Measurements from ENCODE around the gene NPIPB5.
"Not testable (repeated sequence)": the region's sequence is repeated elsewhere in the genome, so short reads cannot be mapped to it uniquely, and the experiment has no call there.

The NPIPB5 gene

DNA sequence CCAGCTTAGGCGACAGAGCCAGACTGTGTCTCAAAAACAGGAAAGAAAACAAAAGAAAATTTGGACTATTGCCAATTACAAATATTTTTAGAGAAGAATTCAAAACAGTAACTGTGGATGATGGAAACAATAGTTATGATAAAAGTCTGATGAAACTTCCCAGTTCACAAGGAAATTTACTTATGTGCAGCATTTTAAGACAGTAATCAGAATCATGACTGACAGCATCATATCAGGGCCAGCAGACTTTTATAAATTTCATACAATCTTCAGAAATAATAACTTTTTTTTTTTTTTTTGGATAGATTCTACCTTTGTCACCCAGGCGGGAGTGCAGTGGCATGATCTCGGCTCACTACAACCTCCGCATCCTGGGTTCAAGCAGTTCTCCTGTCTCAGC lies at the start of gene NPIPB5:
TSS of gene NPIPB5 (plus strand) at position 301 of the 400 bp plus-strand sequence. CDS start 2,911 bp downstream, outside the sequence.
- not testable (repeated sequence) for H3K4me3 ChIP-seq

DNA sequence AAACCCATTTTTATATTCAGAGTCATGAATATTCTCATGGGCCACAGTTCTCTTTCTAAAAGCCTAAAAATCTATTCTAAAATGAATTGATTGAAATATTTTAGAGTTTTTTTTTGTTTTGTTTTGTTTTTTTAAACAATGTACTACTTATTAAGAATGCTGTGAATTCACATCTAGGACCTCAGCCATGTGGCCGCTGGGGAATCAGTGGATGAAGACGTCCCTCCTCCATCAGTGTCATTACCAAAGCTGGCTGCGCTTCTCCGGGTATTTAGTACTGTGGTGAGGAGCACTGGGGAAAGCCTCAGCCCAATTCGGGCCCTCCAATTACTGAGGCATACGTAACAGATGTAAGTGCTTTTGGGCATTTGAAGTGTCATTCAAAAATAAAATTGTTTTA lies 41.8 kb upstream of the NPIPB5 start:
- H3K27me3 ChIP-seq (ENCODE audit: low read depth); in situ Hi-C loops (cut with MboI; ENCODE audit: low sequenced_read_pairs); H3K4me1 ChIP-seq; DNase-seq (ENCODE audit: low spot score in 2 of 2); H3K36me3 ChIP-seq (replicated peaks); H3K9me3 ChIP-seq; H3K4me3 ChIP-seq: not testable (repeated sequence)

More for the DNA sequence above, at the start of gene NPIPB5:
- H3K9me3 ChIP-seq; H3K27me3 ChIP-seq (ENCODE audit: low read depth); DNase-seq (ENCODE audit: low spot score in 2 of 2); in situ Hi-C loops (cut with MboI; ENCODE audit: low sequenced_read_pairs); H3K4me1 ChIP-seq; H3K36me3 ChIP-seq (replicated peaks): not testable (repeated sequence)

DNA sequence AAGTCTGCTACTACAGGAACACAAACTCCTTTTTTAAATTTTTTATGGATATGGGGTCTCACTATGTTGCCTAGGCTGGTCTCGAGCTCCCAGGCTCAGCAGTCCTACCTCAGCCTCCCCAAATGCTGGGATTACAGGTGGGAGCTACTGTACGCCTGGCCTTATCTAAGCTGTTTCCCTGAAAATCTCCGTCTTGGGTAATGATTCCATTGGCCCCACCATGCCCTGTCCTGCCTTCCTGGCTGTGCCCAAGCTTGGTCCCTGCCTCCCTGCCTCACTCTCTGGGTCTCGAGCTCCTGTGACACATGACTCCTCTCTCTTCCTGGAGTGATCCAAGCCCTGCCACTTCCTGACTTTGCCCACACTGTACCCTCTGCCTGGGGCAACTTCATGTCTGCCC lies 27.3 kb downstream of the NPIPB5 start:
- in situ Hi-C loops (cut with MboI; ENCODE audit: low sequenced_read_pairs); H3K4me1 ChIP-seq; H3K4me3 ChIP-seq; H3K36me3 ChIP-seq (replicated peaks); H3K9me3 ChIP-seq; H3K27me3 ChIP-seq (ENCODE audit: low read depth); DNase-seq (ENCODE audit: low spot score in 2 of 2): not testable (repeated sequence)

GRCh38 chr16:22544809-22545208 lies 34.1 kb downstream of the NPIPB5 start:
- H3K4me1 ChIP-seq; H3K9me3 ChIP-seq; H3K4me3 ChIP-seq; DNase-seq (ENCODE audit: low spot score in 2 of 2); in situ Hi-C loops (cut with MboI; ENCODE audit: low sequenced_read_pairs); H3K36me3 ChIP-seq (replicated peaks); H3K27me3 ChIP-seq (ENCODE audit: low read depth): not testable (repeated sequence)

GRCh38 chr16:22546630-22547029 lies 35.9 kb downstream of the NPIPB5 start:
- H3K27me3 ChIP-seq (ENCODE audit: low read depth); H3K4me3 ChIP-seq; H3K36me3 ChIP-seq (replicated peaks); H3K4me1 ChIP-seq; in situ Hi-C loops (cut with MboI; ENCODE audit: low sequenced_read_pairs); H3K9me3 ChIP-seq: not testable (repeated sequence)
- DNase-seq (ENCODE audit: low spot score in 2 of 2) = peak; percentile 8 to 57

DNA sequence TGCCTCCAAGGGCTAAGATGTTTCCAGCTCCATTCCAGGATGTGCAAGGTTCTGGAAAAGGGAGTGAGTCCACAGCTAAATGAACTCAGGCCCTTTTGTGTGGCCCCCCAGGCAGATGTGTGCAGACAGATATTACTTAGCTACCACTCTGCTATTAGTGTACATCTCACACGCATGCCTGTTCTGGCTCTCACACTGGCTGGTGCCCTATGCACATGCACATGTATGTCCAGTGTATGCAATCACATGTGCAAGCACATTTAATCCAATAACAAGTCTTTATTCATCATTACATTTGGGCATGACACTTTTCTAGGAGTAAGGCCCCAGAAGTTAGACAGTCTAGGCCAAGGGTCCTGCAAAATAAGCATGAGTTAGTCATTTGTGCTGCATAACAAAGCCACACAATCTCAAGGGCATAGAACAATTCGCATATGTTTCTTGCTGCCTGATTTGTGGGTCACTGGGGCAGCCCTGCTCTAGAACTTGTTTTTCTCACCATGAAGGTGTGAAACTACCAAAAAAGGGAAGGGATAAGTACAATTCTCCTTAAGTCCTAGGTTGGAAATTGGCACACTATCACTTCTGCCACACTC lies 36.6 kb downstream of the NPIPB5 start:
- in situ Hi-C loops (cut with MboI; ENCODE audit: low sequenced_read_pairs) = not testable (repeated sequence)

DNA sequence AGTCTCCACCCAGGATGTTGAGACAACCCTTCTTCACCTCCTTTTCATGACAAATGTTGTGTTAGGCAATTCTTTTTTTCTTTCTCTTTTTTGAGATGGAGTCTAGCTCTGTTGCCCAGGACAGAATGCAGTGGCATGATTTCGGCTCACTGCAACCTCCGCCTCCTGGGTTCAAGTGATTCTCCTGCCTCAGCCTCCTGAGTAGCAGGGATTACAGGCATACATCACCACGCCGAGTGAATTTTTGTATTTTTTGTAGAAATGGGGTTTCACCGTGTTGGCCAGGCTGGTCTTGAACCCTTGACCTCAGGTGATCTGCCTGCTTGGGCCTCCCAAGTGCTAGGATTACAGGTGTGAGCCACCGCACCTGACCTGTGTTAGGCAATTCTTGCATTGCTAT lies 39.2 kb downstream of the NPIPB5 start:
- in situ Hi-C loops (cut with MboI; ENCODE audit: low sequenced_read_pairs) = not testable (repeated sequence)

More for the DNA sequence above, 36.6 kb downstream of the NPIPB5 start:
- H3K9me3 ChIP-seq; H3K4me3 ChIP-seq; H3K36me3 ChIP-seq (replicated peaks); H3K4me1 ChIP-seq; H3K27me3 ChIP-seq (ENCODE audit: low read depth): not testable (repeated sequence)
- peak in 1 of 2 experiments; percentile 2 for DNase-seq (ENCODE audit: low spot score in 2 of 2)

GRCh38 chr16:22551143-22551542 lies 40.5 kb downstream of the NPIPB5 start:
- H3K36me3 ChIP-seq (replicated peaks); H3K9me3 ChIP-seq; H3K4me3 ChIP-seq; in situ Hi-C loops (cut with MboI; ENCODE audit: low sequenced_read_pairs); H3K4me1 ChIP-seq; DNase-seq (ENCODE audit: low spot score in 2 of 2); H3K27me3 ChIP-seq (ENCODE audit: low read depth): not testable (repeated sequence)

More for the DNA sequence above, 39.2 kb downstream of the NPIPB5 start:
- not testable (repeated sequence) for H3K4me1 ChIP-seq; DNase-seq (ENCODE audit: low spot score in 2 of 2); H3K27me3 ChIP-seq (ENCODE audit: low read depth); H3K9me3 ChIP-seq; H3K36me3 ChIP-seq (replicated peaks); H3K4me3 ChIP-seq

DNA sequence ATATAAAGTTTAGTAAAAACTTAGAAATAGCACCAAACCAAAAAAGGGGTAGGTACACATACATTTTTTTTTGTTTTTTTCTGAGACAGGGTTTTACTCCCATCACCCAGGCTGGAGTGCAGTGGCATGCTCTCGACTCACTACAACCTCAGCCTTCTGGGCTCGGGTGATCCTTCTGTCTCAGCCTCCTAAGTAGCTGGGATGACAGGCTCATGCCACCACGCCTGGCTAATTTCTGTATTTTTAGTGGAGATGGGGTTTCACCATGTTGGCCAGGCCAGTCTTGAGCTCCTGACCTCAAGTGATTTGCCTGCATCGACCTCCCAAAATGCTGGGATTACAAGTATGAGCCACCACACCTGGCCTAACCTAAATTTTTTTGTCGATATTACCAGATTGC lies 41.0 kb downstream of the NPIPB5 start:
- DNase-seq (ENCODE audit: low spot score in 2 of 2); in situ Hi-C loops (cut with MboI; ENCODE audit: low sequenced_read_pairs); H3K4me3 ChIP-seq; H3K9me3 ChIP-seq; H3K27me3 ChIP-seq (ENCODE audit: low read depth); H3K36me3 ChIP-seq (replicated peaks); H3K4me1 ChIP-seq: not testable (repeated sequence)

- H3K36me3 ChIP-seq (replicated peaks); DNase-seq (ENCODE audit: low spot score in 2 of 2); H3K4me3 ChIP-seq; in situ Hi-C loops (cut with MboI; ENCODE audit: low sequenced_read_pairs); H3K4me1 ChIP-seq; H3K9me3 ChIP-seq; H3K27me3 ChIP-seq (ENCODE audit: low read depth): not testable (repeated sequence)
Measured at GRCh38 chr16:22556759-22557158, 46.1 kb downstream of the NPIPB5 start.
